ENCODE data around the gene HIPK2. TPM values are rescaled to one million over a fixed set of nuclear protein-coding genes. Genes with fewer than 3 reads are reported as not detected.

Gene HIPK2
- total RNA-seq, 1 donor from 2014 or later = 72.3 TPM

DNA sequence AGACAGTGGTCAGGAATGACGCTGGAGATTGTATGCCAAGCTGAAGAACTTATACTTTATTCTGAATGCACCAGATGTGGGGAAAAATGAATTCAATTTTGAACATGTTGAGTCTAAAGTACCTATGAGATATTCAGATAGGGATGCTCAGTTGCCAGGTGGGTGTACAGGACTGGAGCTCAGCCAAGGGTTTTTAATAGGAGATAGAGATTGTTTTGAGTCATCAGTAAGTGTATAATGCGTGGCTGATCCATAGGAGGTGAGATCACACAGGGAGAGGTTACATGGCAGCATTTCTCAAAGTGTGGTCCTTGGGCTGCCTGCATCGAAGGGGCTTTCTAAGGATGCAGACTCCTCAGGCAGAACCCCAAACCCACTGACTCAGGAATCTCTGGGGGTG is 6.8 kb upstream of the HIPK2 start:
- TF ChIP-seq, protein P1, sequence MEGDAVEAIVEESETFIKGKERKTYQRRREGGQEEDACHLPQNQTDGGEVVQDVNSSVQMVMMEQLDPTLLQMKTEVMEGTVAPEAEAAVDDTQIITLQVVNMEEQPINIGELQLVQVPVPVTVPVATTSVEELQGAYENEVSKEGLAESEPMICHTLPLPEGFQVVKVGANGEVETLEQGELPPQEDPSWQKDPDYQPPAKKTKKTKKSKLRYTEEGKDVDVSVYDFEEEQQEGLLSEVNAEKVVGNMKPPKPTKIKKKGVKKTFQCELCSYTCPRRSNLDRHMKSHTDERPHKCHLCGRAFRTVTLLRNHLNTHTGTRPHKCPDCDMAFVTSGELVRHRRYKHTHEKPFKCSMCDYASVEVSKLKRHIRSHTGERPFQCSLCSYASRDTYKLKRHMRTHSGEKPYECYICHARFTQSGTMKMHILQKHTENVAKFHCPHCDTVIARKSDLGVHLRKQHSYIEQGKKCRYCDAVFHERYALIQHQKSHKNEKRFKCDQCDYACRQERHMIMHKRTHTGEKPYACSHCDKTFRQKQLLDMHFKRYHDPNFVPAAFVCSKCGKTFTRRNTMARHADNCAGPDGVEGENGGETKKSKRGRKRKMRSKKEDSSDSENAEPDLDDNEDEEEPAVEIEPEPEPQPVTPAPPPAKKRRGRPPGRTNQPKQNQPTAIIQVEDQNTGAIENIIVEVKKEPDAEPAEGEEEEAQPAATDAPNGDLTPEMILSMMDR (IDR thresholded peaks at IDR 0.05) = no peak
- Mint-ChIP-seq H3K4me3 (ENCODE audit: unreplicated experiment) (no peak overlapping the region), H3K4me1 (ENCODE audit: low read depth) (no peaks in the 10 kb centered on the region), H3K36me3 (ENCODE audit: low read depth) (peaks cover 5% of the 10 kb centered on the region), H3K27ac (ENCODE audit: unreplicated experiment) (no peak overlapping the region), H3K27me3 (ENCODE audit: low read depth) (no peaks in the 10 kb centered on the region), H3K9me3 (ENCODE audit: low read depth) (no peaks in the 10 kb centered on the region)
- no peak for DNase-seq (ENCODE audit: low spot score)

GRCh38 chr7:139783647-139784385 is 6.0 kb upstream of the HIPK2 start:
- TF ChIP-seq, protein P1 (IDR thresholded peaks at IDR 0.05) = no peak
- H3K27ac Mint-ChIP-seq (ENCODE audit: unreplicated experiment) = no peak overlapping the region
- no peaks in the 10 kb centered on the region for H3K9me3 Mint-ChIP-seq (ENCODE audit: low read depth)
- no peak overlapping the region for H3K4me3 Mint-ChIP-seq (ENCODE audit: unreplicated experiment)
- no peak for DNase-seq (ENCODE audit: low spot score)
- no peaks in the 10 kb centered on the region for H3K27me3 Mint-ChIP-seq (ENCODE audit: low read depth)
- peaks cover 6% of the 10 kb centered on the region for H3K4me1 Mint-ChIP-seq (ENCODE audit: low read depth)
- H3K36me3 Mint-ChIP-seq (ENCODE audit: low read depth) = peaks cover 5% of the 10 kb centered on the region

- TF ChIP-seq, protein P1 (IDR thresholded peaks at IDR 0.05) = no peak
Observed at GRCh38 chr7:139782932-139783331, 5.1 kb upstream of the HIPK2 start.

GRCh38 chr7:139777133-139777891 is 486 bp downstream of the HIPK2 start:
- no peak for DNase-seq (ENCODE audit: low spot score)
- H3K9me3 Mint-ChIP-seq (ENCODE audit: low read depth) = no peaks in the 10 kb centered on the region
- peaks cover 45% of the 10 kb centered on the region for H3K4me1 Mint-ChIP-seq (ENCODE audit: low read depth)
- peaks cover 2% of the 10 kb centered on the region for H3K36me3 Mint-ChIP-seq (ENCODE audit: low read depth)
- peak overlapping the region; percentile 99 for H3K27ac Mint-ChIP-seq (ENCODE audit: unreplicated experiment)
- H3K27me3 Mint-ChIP-seq (ENCODE audit: low read depth) = no peaks in the 10 kb centered on the region
- TF ChIP-seq, protein P1 (IDR thresholded peaks at IDR 0.05) = no peak
- peak overlapping the region; percentile 92 for H3K4me3 Mint-ChIP-seq (ENCODE audit: unreplicated experiment)

More at GRCh38 chr7:139782932-139783331, 5.1 kb upstream of the HIPK2 start:
- no peak overlapping the region for H3K4me3 Mint-ChIP-seq (ENCODE audit: unreplicated experiment)
- peaks cover 9% of the 10 kb centered on the region for H3K4me1 Mint-ChIP-seq (ENCODE audit: low read depth)
- no peaks in the 10 kb centered on the region for H3K27me3 Mint-ChIP-seq (ENCODE audit: low read depth)
- no peak overlapping the region for H3K27ac Mint-ChIP-seq (ENCODE audit: unreplicated experiment)
- H3K9me3 Mint-ChIP-seq (ENCODE audit: low read depth) = no peaks in the 10 kb centered on the region
- H3K36me3 Mint-ChIP-seq (ENCODE audit: low read depth) = peaks cover 2% of the 10 kb centered on the region
- no peak for DNase-seq (ENCODE audit: low spot score)

GRCh38 chr7:139776486-139777132 is 1.2 kb downstream of the HIPK2 start:
- Mint-ChIP-seq H3K27ac (ENCODE audit: unreplicated experiment) (peak overlapping the region; percentile 99), H3K36me3 (ENCODE audit: low read depth) (peaks cover 2% of the 10 kb centered on the region), H3K4me3 (ENCODE audit: unreplicated experiment) (peak overlapping the region; percentile 92), H3K27me3 (ENCODE audit: low read depth) (no peaks in the 10 kb centered on the region), H3K4me1 (ENCODE audit: low read depth) (peaks cover 52% of the 10 kb centered on the region), H3K9me3 (ENCODE audit: low read depth) (no peaks in the 10 kb centered on the region)
- TF ChIP-seq, protein P1 (IDR thresholded peaks at IDR 0.05) = no peak
- DNase-seq (ENCODE audit: low spot score) = no peak
